Peyer's patch (tissue), 4 donors: ENCODE results near the gene DEPP1. TPM values are rescaled to one million over a fixed set of nuclear protein-coding genes. Genes with fewer than 3 reads are reported as not detected.

Experiments used
- DNase-seq, 3 donors: peaks; one replicate each; pipeline ENCODE4 v3.0.0-alpha.2; 2017 to 2019
- H3K27ac ChIP-seq, 4 donors: fragments of 200-600 bp; sonication (generic); one replicate each; pipeline ENCODE4 v1.5.1; 2016 to 2019
- H3K27me3 ChIP-seq, 2 donors: fragments of 200-600 bp; sonication (generic); one replicate each; pipeline ENCODE4 v1.5.1; 2019
- H3K36me3 ChIP-seq, 3 donors: fragments of 200-600 bp; sonication (generic); one replicate each; pipeline ENCODE4 v1.5.1; 2016 to 2019
- H3K4me1 ChIP-seq, 4 donors: fragments of 200-600 bp; sonication (generic); one replicate each; pipeline ENCODE4 v1.5.1; 2016 to 2019
- H3K4me3 ChIP-seq, 4 donors: fragments of 200-600 bp; sonication (generic); 1 replicate in 3 of 4; 2 replicates in 1 of 4; pipeline ENCODE4 v1.5.1; 2016 to 2019; ENCODE audit warnings: mild to moderate bottlenecking in 1 of 4
- H3K9me3 ChIP-seq, 4 donors: fragments of 200-600 bp; sonication (generic); one replicate each; pipeline ENCODE4 v1.5.1; 2016 to 2019; ENCODE audit warnings: mild to moderate bottlenecking in 1 of 4
- CTCF ChIP-seq, 6 experiments: fragments of 450-650 bp in 4 of 6; fragments of 200-600 bp in 2 of 6; sonication (generic) in 1 of 6; IDR thresholded peaks; one replicate each; pipeline ENCODE4 v1.5.1; 2017 to 2019; ENCODE audit warnings: antibody characterized with exemption in 6 of 6, mild to moderate bottlenecking in 3 of 6, moderate library complexity in 1 of 6
- POLR2A ChIP-seq, 2 donors: fragments of 450-650 bp; IDR thresholded peaks; one replicate each; pipeline ENCODE4 v1.5.1; 2017; ENCODE audit warnings: antibody characterized with exemption in 2 of 2, mild to moderate bottlenecking in 2 of 2, moderate library complexity in 2 of 2
- total RNA-seq, 4 donors: library from RNA; depleted of rRNA; stranded (reverse); fragments of >200 nt; gene quantifications; one replicate each; pipeline ENCODE4 v1.1.0, GENCODE V29; 2016

DEPP1 gene
- total RNA-seq, 4 donors from 2014 or later = 3.9 to 96.0 (median 49.8) TPM

DNA sequence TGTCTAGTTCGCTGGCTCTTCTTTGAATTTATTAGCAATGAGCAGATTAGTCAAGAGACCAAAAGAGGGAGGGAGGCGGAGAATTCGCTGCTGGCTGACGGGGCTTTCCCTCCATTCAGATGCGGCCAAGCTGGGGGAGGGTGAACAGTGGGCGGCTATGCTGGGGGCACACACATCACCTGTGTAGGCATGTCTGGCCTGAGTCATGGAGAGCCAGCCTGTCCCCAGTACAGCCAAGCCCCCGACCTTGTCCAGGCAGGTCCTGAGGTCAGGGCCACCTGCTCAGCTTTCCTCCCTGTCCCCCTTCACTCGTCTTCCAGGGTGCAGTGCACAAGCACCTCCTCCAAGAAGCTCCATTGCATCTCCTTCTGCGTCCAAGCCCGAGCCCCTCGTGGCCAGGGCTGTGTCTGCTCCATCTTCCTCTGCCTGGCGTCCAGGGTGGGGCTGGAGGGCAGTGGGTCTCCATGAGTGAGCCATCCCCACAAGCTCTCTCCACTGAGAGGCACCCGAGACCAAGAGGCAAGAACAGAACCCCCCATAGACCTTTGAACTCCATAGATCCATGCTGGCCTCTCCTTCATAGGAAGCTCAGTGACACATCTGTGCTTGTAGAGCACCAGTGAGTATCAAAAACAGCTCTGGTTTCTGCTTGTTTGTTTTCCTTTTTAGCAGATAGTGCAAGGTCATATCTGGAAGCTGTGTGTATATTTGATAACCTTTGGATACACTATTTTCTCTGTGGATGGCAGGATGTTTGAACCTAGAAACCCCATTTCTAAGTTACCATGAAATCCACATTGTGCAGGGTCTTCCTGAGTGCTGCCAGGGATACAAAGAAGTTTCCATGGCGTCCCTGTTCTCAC, 1.9 kb upstream of the DEPP1 start:
- TF ChIP-seq CTCF (IDR thresholded peaks at IDR 0.05) (no peak), POLR2A (IDR thresholded peaks at IDR 0.05) (no peak)
- H3K9me3 ChIP-seq = no peaks in the 10 kb centered on the region
- H3K27me3 ChIP-seq = no peaks in the 10 kb centered on the region
- peaks cover 0 to 20% (median 0%) of the 10 kb centered on the region in 3 donors for H3K36me3 ChIP-seq
- H3K27ac ChIP-seq = peak overlapping the region in 3 of 4 donors; percentile 17 to 84 (median 56)
- no peak overlapping the region for H3K4me3 ChIP-seq
- peak in 1 of 3 donors; percentile 34 for DNase-seq
- peaks cover 0 to 47% (median 4%) of the 10 kb centered on the region in 4 donors for H3K4me1 ChIP-seq

DNA sequence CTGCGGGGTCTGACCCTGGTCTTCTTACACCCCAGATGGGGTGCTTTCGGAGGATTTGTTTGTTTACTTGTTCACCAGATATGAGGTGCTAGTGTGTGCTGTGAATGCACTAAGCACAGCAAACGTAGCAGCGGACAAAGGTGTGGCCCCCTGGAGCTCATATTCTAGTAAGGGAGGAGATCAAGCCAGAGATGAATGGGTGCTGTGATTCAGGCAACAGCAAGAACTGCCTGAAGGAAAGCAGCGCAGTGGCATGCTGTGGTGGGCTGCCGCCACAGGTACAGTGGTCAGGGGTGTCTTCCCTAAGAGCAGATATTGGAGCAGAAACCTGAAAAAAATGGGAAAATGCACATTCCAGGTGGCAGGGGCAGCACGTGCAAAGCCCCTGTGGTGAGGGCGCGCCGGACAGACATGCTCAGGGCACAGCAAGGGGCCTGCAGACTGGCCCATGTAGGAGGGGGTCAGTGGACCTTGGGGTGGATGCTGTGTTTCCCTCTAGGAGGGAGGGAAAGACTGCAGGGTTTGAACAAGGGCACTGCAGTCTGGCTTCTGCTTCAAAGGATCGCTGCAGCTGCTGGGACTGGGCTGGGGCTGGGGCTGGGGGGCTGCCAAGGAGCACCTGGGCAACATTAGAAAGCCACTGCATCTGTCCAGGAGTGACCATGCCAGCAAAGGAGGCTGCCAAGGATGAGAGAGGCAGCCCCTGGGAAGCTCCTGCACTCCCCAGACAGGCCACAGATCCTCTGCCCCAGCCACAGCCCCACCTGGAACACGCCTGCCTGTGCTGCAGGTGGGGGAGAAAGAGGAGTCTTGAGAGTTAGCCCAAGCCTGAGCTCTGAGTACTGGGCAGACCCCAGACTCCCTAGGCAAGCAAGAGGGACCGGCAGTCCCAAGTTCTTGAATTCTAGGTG, 927 bp upstream of the DEPP1 start:
- H3K27me3 ChIP-seq = no peaks in the 10 kb centered on the region
- peaks cover 2 to 49% (median 7%) of the 10 kb centered on the region in 4 donors for H3K4me1 ChIP-seq
- peak in 2 of 3 donors; percentile 42 for DNase-seq
- peaks cover 0 to 12% (median 0%) of the 10 kb centered on the region in 3 donors for H3K36me3 ChIP-seq
- TF ChIP-seq POLR2A (IDR thresholded peaks at IDR 0.05) (no peak), CTCF (IDR thresholded peaks at IDR 0.05) (no peak)
- peak overlapping the region; percentile 52 to 84 (median 72) for H3K27ac ChIP-seq
- H3K9me3 ChIP-seq = no peaks in the 10 kb centered on the region
- no peak overlapping the region for H3K4me3 ChIP-seq

DNA sequence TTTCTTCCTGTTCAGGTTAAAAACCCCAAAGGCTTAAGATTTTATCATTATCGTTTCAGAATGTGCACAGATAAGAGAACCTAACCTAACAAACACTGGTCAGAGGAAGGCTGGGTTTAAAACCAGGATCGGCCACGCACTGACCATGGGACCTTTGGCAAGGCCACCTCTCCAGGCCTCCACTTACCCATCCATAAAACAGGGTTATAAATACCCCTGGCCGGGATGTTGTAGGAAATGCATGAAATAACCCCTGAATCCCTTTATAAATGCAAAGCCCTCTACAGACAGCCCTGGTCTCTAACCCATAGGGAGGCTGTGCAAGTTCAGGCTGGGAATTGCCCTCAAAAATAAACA, 418 bp downstream of the DEPP1 start:
- no peak for DNase-seq
- TF ChIP-seq CTCF (IDR thresholded peaks at IDR 0.05) = no peak
- no peak for TF ChIP-seq POLR2A (IDR thresholded peaks at IDR 0.05)
- Histone ChIP-seq H3K36me3 (no peaks in the 10 kb centered on the region), H3K27ac (peak overlapping the region; percentile 52 to 84 (median 72)), H3K4me1 (peaks cover 4 to 63% (median 12%) of the 10 kb centered on the region in 4 donors), H3K4me3 (peak overlapping the region; percentile 24 to 62 (median 42)), H3K9me3 (no peaks in the 10 kb centered on the region), H3K27me3 (no peaks in the 10 kb centered on the region)

DNA sequence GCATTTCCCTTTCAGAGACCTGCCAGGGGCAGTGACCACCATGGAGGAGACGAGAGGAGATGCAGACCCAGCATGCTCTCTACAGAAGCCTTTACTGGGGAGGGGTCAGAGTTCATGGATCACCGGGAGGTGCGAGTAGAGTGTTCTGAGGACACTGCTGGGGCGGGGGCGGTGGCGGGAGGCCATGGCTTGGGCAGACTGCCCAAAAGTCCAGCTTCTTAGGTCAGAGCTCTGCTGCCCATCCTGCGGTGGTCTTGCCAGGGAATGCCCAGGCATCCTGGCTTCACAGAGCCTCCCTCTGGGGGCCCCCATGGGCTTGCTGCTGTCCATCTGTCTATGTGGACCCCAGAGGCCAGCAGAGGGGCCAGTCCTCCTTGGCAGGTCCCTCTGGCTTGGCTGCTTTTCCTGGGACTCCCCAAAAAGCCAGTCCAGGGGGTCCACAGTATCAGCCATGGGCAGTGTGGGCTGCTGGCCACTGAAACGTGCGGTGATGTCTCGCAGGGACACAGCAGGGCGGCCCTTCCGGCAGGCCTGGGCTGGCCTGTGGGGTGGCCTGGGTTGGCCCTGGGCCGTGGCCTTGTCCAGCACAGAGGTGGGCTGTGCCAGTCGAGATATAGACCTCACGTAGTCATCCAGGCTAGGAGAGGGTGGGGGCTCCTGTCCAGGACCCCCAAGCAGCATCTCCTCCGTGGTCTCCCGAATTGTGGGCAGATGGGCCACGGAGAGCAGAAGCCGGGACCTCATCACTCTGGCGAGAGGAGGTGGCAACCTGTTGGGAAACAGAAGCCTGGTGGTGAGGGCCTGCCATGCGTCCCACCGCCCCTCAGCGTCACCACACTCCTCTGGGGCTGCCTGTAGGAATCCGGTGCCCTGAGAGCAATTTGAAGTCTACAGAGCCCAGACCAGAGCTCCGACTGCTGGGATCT, 1.1 kb downstream of the DEPP1 start:
- DNase-seq = peak in 1 of 3 donors; percentile 49
- Histone ChIP-seq H3K27ac (peak overlapping the region; percentile 52 to 84 (median 72)), H3K27me3 (no peaks in the 10 kb centered on the region), H3K36me3 (no peaks in the 10 kb centered on the region), H3K9me3 (no peaks in the 10 kb centered on the region), H3K4me3 (peak overlapping the region; percentile 24 to 62 (median 42)), H3K4me1 (peaks cover 4 to 65% (median 13%) of the 10 kb centered on the region in 4 donors)
- TF ChIP-seq CTCF (IDR thresholded peaks at IDR 0.05) = no peak
- no peak for TF ChIP-seq POLR2A (IDR thresholded peaks at IDR 0.05)
